ENCODE measurements around the gene BMPR1B. TPM values are rescaled to one million over a fixed set of nuclear protein-coding genes. Genes with fewer than 3 reads are reported as not detected.

BMPR1B gene
- total RNA-seq, 1 experiment from 2014 or later, result 14.5 TPM

DNA sequence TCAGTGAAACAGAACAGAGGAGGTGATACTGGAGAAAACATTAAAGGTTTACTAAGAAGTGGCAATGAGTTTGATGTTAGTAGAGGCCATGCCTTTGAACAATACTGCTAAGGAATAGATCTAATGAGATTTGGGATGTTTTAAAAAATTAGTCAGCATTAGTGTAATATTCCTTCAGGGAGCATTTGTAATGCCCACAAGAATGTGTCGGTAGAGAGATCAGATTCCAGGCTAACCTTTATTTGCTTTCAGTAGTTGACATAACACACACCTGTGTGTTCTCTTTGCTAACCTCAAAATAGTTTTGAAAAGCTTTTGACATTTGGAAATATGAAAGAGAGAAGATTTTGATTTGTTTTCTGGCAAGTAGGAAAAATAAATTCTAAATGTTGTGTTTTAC lies 328.8 kb downstream of the BMPR1B start:
- no peak for DNase-seq (ENCODE audit: low read depth)

DNA sequence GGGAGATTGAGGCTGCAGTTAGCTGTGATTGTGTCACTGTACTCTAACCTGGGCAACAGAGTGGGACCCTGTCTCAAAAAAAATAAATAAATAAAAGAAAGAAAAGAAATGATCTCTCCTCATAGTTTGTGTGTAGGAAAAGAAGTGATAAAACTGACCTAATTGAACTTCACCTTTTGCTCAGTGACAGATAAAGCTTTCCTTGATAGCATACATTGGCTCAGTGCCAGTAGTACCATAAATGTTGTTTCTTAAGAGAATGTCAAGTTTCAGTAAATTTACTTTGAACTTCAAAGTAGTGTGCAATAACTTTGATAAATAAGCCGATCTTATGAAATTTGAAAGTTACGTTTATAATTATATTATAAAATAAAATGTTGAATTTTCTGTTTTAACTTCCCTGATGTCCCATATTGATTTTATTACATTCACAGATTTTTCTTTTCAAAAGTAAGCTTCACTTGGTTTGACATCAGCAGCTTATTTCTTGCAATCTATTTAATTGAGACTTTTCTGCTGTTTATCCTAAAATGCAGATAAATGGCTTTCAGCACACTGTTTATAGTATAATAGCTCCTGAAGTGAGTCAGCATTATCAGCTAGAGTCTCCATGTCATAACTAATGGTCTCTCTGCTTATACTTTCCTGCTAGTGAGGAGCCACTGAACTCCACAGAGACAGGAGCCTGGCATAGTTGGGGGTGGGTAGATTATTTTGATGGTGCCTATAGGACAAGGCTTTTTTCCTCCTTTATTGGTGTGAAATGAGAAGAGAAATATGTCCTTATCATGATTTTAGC lies 330.1 kb downstream of the BMPR1B start:
- peak; percentile 31 for DNase-seq (ENCODE audit: low read depth)

DNA sequence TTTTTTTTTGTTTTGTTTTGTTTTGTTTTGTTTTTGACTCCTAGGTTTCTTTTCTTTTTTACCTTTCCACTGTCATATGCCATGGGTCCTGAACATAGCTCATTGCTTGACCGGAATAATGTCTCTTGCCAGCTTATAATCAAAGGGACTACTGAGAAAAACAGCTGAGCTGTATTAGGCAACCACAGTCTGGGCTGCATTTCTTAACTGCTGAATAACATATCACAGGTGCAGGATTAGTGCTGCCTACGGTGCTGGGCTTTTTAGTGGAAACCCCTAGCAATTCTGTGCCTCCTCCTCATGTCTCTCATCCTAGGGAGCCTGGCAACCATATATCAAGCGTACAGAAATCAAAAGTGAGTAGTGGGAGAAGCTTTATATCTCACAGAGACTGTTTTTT lies 333.5 kb downstream of the BMPR1B start:
- DNase-seq (ENCODE audit: low read depth), result peak; percentile 87

DNA sequence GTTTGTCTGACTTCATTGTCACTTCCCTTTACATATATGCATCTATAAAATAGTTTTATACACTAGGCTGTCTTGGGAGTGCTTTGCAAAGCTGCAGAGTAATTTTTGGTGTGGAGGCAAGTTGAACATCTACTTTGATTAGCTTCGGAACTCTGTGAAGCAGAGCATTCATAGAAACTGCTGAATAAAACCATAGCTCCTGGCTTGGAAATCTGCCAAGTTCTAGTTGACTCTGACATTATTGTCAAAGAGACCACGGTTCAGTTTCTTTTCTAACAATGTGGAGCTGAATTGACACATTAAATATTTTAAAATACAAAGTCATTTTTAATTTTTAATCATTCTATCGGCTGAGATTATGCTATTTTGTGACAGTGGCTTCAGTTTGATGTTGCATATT lies 335.0 kb downstream of the BMPR1B start:
- no peak for DNase-seq (ENCODE audit: low read depth)

DNA sequence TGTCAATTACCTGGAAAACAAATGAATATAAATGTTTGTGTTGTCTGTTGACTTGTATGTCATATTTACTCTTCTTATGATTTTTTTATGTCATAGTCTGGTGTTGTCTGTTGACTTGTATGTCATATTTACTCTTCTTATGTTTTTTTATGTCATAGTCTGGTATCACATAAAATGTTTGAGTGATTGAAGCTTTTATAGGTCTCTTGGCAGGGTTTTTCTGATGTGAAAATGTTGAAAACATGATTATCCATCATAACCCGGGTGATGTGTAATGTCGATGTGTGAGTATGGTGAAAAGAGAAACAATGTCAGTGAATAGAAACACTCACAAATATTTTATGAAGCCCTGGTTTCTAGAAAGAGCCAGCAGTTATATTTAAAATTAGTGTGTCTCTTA lies 335.7 kb downstream of the BMPR1B start:
- no peak for DNase-seq (ENCODE audit: low read depth)

DNA sequence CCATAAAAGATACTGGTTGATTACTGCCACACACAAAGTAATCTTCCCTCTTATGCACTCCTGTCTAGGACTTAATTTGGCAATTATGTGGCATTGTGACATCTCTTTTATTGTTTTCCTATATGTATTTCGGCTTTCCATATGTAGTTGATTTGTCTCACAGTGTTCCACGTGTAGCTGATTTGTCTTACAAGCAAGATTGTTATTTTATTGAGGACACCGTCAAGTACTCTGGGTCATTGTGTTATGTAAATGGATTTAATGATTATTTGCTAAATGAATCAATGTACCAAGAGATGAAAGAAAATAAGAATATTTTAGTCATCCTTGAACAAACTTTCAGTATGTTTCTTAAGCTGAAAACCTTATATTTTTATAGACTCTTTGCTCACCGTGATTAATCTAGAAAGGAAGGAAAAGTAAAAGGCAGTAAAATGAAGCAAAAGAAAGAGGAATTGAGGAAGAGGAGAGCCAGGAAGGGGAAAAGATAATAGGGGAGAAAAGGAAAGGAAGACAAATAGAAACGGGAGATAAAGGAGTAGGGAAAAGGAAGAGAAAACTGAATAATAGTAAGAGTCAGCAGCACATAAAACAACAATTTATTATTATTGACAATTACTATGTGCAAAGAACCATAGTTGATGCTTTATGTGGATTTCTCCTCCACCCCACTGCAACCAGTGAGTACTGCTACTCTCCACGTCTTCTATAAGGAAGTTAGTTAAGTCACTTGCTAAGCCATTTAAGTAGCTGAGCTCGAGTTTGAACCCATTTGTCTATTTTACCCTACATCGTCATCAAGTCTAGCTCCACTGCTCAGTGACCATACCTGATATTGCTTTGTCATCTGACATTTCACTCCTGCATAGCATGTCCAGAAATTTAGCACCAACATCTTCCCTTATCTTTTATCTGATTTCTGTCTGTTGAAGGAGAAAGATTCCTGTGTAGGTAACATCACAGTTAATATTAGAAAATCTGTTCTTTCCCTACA lies 336.5 kb downstream of the BMPR1B start:
- DNase-seq (ENCODE audit: low read depth), result no peak

DNA sequence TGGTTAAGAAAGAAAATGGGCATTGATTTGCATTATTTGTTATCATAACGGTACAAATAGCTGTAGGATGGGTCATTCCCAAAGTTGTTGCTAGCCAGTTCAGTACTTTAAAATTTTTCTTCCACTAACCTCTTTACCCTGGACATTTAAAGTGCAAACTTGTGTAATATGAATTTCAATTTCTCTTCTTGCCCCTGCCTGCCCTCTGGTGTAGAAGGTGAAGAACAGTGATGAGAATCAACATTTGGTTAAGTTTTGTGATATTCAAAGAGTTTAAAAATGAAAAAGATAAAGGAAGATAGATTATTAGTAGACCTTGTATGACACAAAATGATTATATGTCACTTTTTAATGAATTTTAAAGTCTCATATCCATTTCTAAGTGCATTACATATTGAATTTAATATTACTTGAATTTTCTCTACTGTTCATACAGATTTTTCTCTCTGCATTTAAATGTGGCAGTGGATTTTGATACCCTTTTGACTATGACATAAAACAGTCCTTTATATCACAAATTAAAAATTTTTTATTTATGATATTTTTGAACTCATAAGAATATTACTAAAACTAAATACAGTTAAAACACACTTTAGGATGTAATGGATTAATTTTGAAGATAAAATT lies 337.7 kb downstream of the BMPR1B start:
- peak; percentile 75 for DNase-seq (ENCODE audit: low read depth)

DNA sequence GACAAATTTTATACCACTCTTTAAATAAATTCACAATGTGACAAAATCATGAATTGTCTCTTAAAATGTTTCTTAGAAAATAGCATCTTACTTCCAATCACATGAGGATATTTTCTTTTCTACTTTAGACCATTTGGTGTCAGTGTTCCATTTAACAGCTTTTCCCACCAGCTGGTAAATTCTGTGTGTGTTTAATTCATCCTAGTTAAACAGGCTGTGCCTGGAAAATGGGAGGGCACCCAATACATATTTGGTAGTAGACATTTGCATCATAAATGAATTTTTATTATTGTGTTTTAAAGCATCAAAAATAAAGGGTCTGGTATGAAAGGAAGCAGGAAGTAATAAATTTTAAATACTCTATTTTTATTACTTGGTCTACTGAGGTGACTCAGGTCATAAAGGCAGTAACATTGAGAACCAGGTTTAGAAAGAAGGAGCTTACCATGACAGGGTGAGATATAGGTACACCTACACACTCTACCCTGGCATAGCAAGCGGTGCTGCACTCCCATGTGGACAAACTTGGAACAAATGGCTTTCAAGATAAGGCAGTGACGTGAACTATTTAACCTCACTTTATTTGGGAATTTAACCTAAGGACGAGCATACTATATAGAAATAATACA lies 344.5 kb downstream of the BMPR1B start:
- DNase-seq (ENCODE audit: low read depth), result no peak

DNA sequence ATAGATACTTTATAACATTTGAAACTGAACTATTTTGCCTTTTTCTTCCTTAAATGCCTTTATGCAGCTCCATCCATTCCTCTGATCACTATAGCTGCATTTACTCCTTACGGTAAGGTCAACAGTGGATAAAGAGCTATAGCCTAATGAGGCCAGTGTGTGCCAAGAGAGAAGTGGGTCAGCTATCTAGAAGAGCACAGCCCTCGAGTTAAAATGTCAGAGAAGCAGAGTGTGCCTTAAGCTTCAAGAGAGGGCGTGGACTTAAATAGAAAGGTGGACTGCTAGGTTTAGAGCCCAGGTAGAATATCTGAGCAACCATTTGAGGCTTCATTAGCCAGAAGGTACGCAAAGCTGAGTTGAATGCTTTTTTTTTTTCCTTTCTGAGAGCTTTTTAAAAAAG lies 347.4 kb downstream of the BMPR1B start:
- no peak for DNase-seq (ENCODE audit: low read depth)

DNA sequence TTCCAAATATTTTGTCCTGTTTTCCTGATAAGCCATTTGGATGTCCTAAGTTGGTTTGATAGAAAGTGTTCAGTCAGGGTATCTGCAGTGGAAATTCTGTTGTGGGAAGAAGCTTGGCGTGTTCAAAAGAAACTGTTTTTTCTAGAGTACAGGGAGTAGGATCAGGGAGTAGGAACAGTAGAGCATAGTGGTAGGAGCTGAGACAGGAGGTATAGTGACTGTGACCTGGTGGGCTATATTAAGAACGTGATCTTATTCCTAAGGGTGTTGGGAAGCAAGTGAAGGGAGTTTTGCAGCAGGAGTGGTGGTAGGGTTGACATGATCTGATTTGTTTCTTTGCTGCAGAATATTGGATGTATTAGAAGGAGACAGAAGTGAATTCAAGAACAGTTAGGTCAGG lies 348.2 kb downstream of the BMPR1B start:
- DNase-seq (ENCODE audit: low read depth), result no peak

DNA sequence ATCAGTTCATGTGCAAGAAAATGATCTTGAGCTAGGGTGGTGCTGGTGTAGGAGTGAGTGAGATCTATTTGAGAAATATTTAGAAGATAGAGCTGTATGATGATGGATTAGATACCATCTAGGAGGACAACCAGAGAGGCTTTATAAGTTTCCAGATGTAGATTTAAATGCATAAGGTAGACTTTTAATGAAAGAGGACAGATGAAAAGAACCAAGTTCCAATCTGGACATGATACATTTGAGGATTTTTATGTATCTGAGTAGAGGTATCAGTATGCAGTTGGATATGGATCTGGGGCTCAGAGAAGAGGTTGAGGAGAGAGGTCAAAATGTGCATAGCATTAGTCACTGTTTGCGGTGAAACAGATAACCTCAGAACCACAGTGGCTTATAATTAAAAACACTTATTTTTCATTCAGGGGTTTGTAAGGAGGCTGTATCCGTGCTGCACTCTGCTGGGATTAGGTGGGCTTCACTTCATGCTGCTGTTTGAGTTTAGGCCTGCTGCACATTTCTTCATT lies 348.7 kb downstream of the BMPR1B start:
- peak; percentile 71 for DNase-seq (ENCODE audit: low read depth)

DNA sequence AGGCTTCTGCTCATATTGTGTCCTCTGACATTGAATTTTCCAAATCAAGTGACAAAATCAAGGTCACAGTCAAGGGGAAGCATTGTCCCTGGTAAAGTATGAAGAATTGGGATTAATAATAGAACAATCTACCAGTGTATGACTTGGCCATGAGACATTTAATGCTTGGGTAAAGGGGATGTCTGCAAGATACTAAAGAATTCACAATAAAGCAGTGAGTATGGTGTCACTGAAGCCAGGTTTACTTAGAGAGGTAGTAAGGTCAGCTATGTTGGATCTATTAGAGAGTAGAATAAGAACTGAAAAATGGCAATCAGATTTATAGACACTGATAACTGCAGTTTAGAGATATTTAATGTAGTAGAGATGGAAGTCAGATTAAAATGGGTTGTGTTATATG lies 349.2 kb downstream of the BMPR1B start:
- DNase-seq (ENCODE audit: low read depth), result no peak

DNA sequence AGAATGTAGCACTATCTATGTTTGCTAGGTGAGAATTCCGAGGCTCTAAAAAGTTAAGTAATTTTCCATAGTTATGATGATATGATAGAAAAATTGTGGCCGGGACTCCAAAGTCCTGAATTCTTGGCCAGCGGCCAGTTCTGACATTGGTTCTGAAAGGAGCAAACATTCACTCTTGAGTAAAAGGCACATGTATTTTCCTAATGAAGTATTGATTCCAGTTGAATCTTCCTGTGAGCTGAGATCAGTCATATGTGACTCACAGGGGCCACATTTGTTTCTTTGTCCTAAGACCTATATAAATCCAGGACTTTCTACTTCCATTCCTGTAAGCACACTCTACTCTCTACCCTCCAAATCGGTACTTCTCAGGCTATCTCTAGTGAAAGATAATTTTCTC lies 349.9 kb downstream of the BMPR1B start:
- DNase-seq (ENCODE audit: low read depth), result peak; percentile 62

DNA sequence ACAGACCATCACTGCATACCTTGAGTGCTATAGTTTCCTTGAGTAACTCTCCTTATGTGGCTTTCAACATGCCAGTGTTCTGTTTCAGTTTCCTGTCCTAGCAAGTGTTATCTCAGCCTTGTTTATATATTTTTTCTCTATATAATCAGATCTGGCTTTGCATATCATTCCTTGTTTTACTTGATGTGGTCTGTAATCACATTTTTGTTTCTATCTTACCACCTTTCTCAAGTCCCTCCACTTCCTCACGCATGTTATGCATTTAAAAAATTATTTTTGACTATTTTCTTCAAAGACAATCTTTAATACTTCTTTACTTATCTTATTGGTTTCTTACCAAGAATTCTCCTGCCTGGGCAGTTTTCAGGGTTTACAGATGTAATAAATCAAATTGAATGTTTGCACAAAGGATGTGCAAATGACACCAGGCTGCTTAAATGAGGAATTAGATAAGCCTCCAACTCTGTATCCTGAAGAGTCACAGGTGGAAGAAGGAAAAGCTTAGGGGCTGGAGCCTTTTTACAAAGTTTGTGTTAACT lies 351.2 kb downstream of the BMPR1B start:
- DNase-seq (ENCODE audit: low read depth), result no peak

DNA sequence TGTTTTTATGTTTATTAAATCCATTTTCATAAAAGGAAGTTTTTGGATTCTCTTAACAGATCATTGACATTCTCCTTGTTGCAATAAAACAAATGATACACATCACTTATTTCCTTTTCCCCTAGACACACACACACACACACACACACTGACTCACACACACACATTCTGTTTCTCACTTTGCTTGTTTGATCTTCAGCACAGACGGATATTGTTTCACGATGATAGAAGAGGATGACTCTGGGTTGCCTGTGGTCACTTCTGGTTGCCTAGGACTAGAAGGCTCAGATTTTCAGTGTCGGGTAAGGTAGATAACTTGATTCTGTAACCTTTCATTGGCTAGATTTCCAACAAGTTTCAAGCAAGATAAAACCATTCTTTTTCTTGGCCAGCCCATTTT lies 356.8 kb downstream of the BMPR1B start:
- DNase-seq (ENCODE audit: low read depth), result no peak

DNA sequence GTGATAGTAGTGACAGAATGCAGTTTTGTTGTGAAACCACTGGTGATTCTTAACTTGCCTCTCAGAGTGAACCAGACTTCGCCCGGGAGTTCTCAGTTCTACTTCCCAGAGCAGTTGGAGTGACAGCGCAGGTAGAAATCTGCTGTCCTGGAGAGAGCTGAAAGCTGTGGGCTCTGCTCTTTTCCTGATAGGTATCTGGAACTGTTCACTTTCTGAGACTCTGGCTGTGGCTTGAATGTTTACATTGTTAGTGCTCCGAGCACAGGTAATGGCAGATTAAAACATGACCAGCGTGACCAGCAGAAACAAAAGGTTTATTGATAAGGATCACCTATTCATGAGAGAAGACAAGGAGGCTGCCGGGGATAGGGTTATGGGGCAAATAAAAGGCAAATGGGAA lies 360.7 kb downstream of the BMPR1B start:
- DNase-seq (ENCODE audit: low read depth), result no peak

DNA sequence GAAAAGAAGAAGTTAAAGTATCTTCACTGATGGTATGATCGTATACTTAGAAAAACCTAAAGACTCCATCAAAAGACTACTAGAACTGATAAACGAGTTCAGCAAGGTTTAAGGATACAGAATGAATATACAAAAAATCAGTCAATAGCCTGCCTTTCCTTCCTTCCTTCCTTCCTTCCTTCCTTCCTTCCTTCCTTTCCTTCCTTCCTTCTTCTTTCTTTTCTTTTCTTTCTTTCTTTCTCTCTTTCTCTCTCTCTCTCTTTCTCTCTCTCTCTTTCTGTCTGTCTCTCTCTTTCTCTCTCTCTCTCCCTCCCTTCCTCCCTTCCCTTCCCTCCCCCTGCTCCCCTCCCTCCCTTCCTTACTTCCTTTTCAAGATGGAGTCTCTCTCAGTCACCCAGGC lies 362.7 kb downstream of the BMPR1B start:
- no peak for DNase-seq (ENCODE audit: low read depth)

DNA sequence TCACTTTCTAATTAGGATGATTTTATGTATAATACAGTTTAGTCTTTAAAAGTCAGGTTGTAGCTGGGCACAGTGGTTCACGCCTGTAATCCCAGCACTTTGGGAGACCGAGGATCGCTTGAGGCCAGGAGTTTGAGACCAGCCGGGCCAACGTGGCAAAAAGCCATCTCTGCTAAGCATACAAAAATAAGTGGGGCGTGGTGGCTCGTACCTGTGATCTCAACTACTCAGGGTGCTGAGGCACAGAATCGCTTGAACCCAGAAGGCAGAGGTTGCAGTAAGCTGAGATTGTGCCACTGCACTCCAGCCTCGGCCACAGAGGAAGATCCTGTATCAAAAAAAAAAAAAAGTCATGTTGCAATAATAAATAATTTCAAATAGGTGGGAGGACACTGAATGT lies 364.2 kb downstream of the BMPR1B start:
- no peak for DNase-seq (ENCODE audit: low read depth)

DNA sequence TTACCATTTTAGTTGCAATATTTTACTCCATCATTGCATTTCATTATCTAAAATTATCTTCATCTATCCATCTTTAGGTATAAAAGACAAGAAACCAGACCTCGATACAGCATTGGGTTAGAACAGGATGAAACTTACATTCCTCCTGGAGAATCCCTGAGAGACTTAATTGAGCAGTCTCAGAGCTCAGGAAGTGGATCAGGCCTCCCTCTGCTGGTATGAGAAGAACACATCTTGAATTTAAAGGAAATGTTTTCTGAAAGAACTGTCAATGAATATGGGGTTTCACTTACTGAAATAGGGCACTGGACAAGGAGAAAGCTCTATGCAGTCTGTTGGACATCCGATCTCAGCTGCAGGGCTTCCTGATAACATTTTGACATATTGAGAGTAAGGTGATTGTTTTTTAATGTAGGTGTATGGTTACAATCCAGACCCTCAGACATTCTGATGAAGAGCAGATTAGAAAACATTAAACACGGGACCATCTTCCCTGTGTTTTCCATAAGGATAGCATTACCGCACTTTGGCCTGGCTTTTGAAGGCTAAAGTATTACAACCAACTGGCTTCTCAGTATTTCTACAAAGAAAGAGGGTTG lies 367.2 kb downstream of the BMPR1B start:
- DNase-seq (ENCODE audit: low read depth), result peak; percentile 67

DNA sequence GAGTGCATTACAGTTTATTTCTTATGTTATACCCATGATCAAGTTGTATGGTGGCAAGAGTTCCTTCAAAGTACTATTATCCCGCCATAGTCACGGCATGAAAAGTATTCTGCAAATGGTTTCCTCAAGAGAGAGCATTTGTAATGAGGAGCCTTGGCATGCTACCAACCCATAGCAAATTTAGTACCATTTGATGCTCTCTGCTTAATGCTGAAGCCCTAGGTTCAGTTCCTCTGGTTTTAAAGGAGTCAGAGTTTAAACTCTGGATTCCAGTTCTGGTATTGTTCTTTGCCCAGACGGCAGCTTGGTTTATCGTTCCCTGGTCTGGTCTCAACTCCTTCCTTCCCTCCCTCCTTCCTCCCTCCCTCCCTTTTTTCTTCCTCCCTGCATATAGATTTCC lies 371.3 kb downstream of the BMPR1B start:
- no peak for DNase-seq (ENCODE audit: low read depth)

DNA sequence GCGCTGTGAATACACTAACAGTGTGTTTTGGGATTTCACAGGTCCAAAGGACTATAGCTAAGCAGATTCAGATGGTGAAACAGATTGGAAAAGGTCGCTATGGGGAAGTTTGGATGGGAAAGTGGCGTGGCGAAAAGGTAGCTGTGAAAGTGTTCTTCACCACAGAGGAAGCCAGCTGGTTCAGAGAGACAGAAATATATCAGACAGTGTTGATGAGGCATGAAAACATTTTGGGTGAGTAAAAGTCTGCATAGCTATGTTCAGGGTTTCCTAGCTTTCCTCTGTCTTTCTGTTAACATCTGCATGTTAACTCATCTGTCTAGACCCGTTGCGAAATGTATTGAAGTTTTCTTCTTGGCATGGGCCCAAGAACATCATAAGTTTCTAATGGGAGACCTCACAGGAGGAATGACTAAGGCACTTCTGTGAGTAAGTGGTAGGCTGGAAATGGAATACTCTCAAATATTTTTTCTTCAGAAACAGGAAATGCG lies 372.1 kb downstream of the BMPR1B start:
- peak; percentile 99 for DNase-seq (ENCODE audit: low read depth)

Data from LHCN-M2 (cell line).